Parathyroid adenoma (tissue), 2 donors: ENCODE measurements around the gene WDR53.
"Not testable (repeated sequence)": the region's sequence is repeated elsewhere in the genome, so short reads cannot be mapped to it uniquely, and the experiment has no call there.

Experiments
- H2AFZ ChIP-seq: fragments of 300-600 bp; sonication (generic); one replicate; pipeline ENCODE4 v1.7.0; 2017; ENCODE audit warnings: antibody characterized with exemption, mild to moderate bottlenecking
- H3K27ac ChIP-seq: fragments of 300-600 bp; sonication (generic); one replicate; pipeline ENCODE4 v1.7.0; 2017
- H3K27me3 ChIP-seq: fragments of 300-600 bp; sonication (generic); one replicate; pipeline ENCODE4 v1.7.0; 2017; ENCODE audit warnings: low read length; ENCODE audit not compliant: control insufficient read depth, insufficient read depth
- H3K36me3 ChIP-seq: fragments of 300-600 bp; sonication (generic); one replicate; pipeline ENCODE4 v1.7.0; 2017; ENCODE audit warnings: low read length; ENCODE audit not compliant: control insufficient read depth, insufficient read depth
- H3K4me1 ChIP-seq: fragments of 300-600 bp; sonication (generic); one replicate; pipeline ENCODE4 v1.7.0; 2017; ENCODE audit warnings: control low read depth
- H3K4me2 ChIP-seq: fragments of 300-600 bp; sonication (generic); one replicate; pipeline ENCODE4 v1.7.0; 2017; ENCODE audit warnings: low read length
- H3K4me3 ChIP-seq: fragments of 300-600 bp; sonication (generic); one replicate; pipeline ENCODE4 v1.7.0; 2017; ENCODE audit warnings: low read depth, low read length
- H3K79me2 ChIP-seq: fragments of 300-600 bp; sonication (generic); one replicate; pipeline ENCODE4 v1.7.0; 2017; ENCODE audit warnings: control low read depth
- H3K9ac ChIP-seq: fragments of 300-600 bp; sonication (generic); one replicate; pipeline ENCODE4 v1.7.0; 2017; ENCODE audit warnings: mild to moderate bottlenecking
- H3K9me3 ChIP-seq: fragments of 300-600 bp; sonication (generic); one replicate; pipeline ENCODE4 v1.7.0; 2017; ENCODE audit warnings: low read length; ENCODE audit not compliant: control insufficient read depth
- CTCF ChIP-seq: fragments of 300-600 bp; sonication (generic); IDR thresholded peaks from one replicate; pipeline ENCODE4 v1.7.0; 2017; ENCODE audit warnings: antibody characterized with exemption, mild to moderate bottlenecking
- donor health status: primary hyperparathyroidism.

The WDR53 gene

GRCh38 chr3:196585044-196585757 is 16.8 kb upstream of the WDR53 start:
- no peak overlapping the region for H3K4me3 ChIP-seq
- no peak for TF ChIP-seq CTCF

GRCh38 chr3:196572389-196572788 is 4.0 kb upstream of the WDR53 start:
- no peaks in the 10 kb centered on the region for H3K27me3 ChIP-seq
- no peak overlapping the region for H3K4me2 ChIP-seq
- no peak overlapping the region for H3K27ac ChIP-seq
- TF ChIP-seq CTCF = no peak
- H3K79me2 ChIP-seq = peaks cover 45% of the 10 kb centered on the region
- H2AFZ ChIP-seq = no peak overlapping the region
- H3K36me3 ChIP-seq = no peaks in the 10 kb centered on the region
- peaks cover under 1% of the 10 kb centered on the region for H3K4me1 ChIP-seq
- no peaks in the 10 kb centered on the region for H3K9me3 ChIP-seq
- H3K9ac ChIP-seq = no peak overlapping the region
- no peak overlapping the region for H3K4me3 ChIP-seq

More at GRCh38 chr3:196585044-196585757, 16.8 kb upstream of the WDR53 start:
- Histone ChIP-seq H3K27ac (no peak overlapping the region), H3K9me3 (no peaks in the 10 kb centered on the region), H3K4me2 (no peak overlapping the region), H3K4me1 (no peaks in the 10 kb centered on the region), H2AFZ (no peak overlapping the region), H3K36me3 (no peaks in the 10 kb centered on the region), H3K9ac (no peak overlapping the region), H3K79me2 (no peaks in the 10 kb centered on the region), H3K27me3 (no peaks in the 10 kb centered on the region)

GRCh38 chr3:196570332-196570731 is 2.0 kb upstream of the WDR53 start:
- not testable (repeated sequence) for H2AFZ ChIP-seq, H3K4me2 ChIP-seq, H3K27me3 ChIP-seq, H3K4me3 ChIP-seq, H3K4me1 ChIP-seq, H3K9me3 ChIP-seq, H3K36me3 ChIP-seq, H3K9ac ChIP-seq, H3K27ac ChIP-seq
- H3K79me2 ChIP-seq = peaks cover 41% of the 10 kb centered on the region

- peaks cover 4% of the 10 kb centered on the region for H3K4me1 ChIP-seq
- peak overlapping the region; percentile 60 for H3K27ac ChIP-seq
- no peak overlapping the region for H3K9ac ChIP-seq
- no peaks in the 10 kb centered on the region for H3K36me3 ChIP-seq
- peak overlapping the region; percentile 61 for H3K4me2 ChIP-seq
- no peak for TF ChIP-seq CTCF
- H2AFZ ChIP-seq = peak overlapping the region; percentile 77
- H3K79me2 ChIP-seq = peaks cover 33% of the 10 kb centered on the region
- H3K27me3 ChIP-seq = no peaks in the 10 kb centered on the region
- H3K4me3 ChIP-seq = peak overlapping the region; percentile 71
- H3K9me3 ChIP-seq = no peaks in the 10 kb centered on the region
Measured at GRCh38 chr3:196569003-196569516, 706 bp upstream of the WDR53 start.

GRCh38 chr3:196563721-196564225 is 4.6 kb downstream of the WDR53 start:
- H3K36me3 ChIP-seq = no peaks in the 10 kb centered on the region
- no peak overlapping the region for H3K27ac ChIP-seq
- H3K27me3 ChIP-seq = no peaks in the 10 kb centered on the region
- peaks cover 14% of the 10 kb centered on the region for H3K79me2 ChIP-seq
- no peak for TF ChIP-seq CTCF
- peak overlapping the region; percentile 12 for H3K4me3 ChIP-seq
- H3K4me2 ChIP-seq = peak overlapping the region; percentile 32
- H3K4me1 ChIP-seq = peaks cover 10% of the 10 kb centered on the region
- no peaks in the 10 kb centered on the region for H3K9me3 ChIP-seq
- no peak overlapping the region for H3K9ac ChIP-seq
- no peak overlapping the region for H2AFZ ChIP-seq
